Uterus (tissue), 4 donors: ENCODE results near the gene TIMM22. TPM values are rescaled to one million over a fixed set of nuclear protein-coding genes. Genes with fewer than 3 reads are reported as not detected.
A peak's percentile ranks its signal among the peaks of the same experiment; 100 is the strongest.

Experiments
- DNase-seq, 2 donors: peaks; one replicate each; pipeline ENCODE4 v3.0.0-alpha.2; 2019 to 2020
- H3K27ac ChIP-seq, 2 donors: fragments of 200-600 bp; sonication (generic); 1 replicate in 1 of 2; 2 replicates in 1 of 2; pipeline ENCODE4 v1.5.1; 2016 to 2018
- H3K27me3 ChIP-seq, 2 donors: fragments of 200-600 bp; sonication (generic); one replicate each; pipeline ENCODE4 v1.5.1; 2018 to 2019; ENCODE audit warnings: control low read depth in 1 of 2
- H3K36me3 ChIP-seq, 2 donors: fragments of 200-600 bp; sonication (generic); one replicate each; pipeline ENCODE4 v1.5.1; 2019; ENCODE audit warnings: control low read depth in 1 of 2
- H3K4me1 ChIP-seq, 2 donors: fragments of 200-600 bp; sonication (generic); one replicate each; pipeline ENCODE4 v1.5.1; 2018 to 2019; ENCODE audit warnings: control low read depth in 1 of 2
- H3K4me3 ChIP-seq, 2 donors: fragments of 200-600 bp; sonication (generic); 1 replicate in 1 of 2; 2 replicates in 1 of 2; pipeline ENCODE4 v1.5.1; 2018 to 2019; ENCODE audit warnings: mild to moderate bottlenecking in 1 of 2
- H3K9me3 ChIP-seq, 2 donors: fragments of 200-600 bp; sonication (generic); one replicate each; pipeline ENCODE4 v1.5.1; 2019; ENCODE audit warnings: control low read depth in 1 of 2
- POLR2A ChIP-seq, 2 donors: fragments of 450-650 bp; IDR thresholded peaks; one replicate each; pipeline ENCODE4 v1.6.1; 2016; ENCODE audit warnings: antibody characterized with exemption in 2 of 2, mild to moderate bottlenecking in 1 of 2, moderate library complexity in 1 of 2
- intact Hi-C: fragments of 100-400 bp; cut with DNase I; formaldehyde crosslinking; loops from one replicate; pipeline ENCODE4 v1.15.1; 2023; ENCODE audit warnings: low total_unique reads
- total RNA-seq, 4 donors: library from RNA; depleted of rRNA in 3 of 4; stranded (reverse); fragments of >200 nt in 3 of 4; gene quantifications; one replicate each; pipeline versions ENCODE4 v1.1.0 to v1.2.4, GENCODE V29; 2014 to 2023
- TF ChIP-seq, protein P1 (sequence below), 4 experiments: fragments of 200-600 bp in 2 of 4; fragments of 450-650 bp in 2 of 4; sonication (generic) in 2 of 4; IDR thresholded peaks; one replicate each; pipeline ENCODE4 v1.5.1; 2016 to 2019; ENCODE audit warnings: antibody characterized with exemption in 4 of 4, mild to moderate bottlenecking in 2 of 4, moderate library complexity in 1 of 4
- donor health status: DM: yes; HTN: yes; CAD: no.

The TIMM22 gene
- total RNA-seq, 4 donors from 2014 or later: 5.1 to 17.1 (median 10.8) TPM

DNA sequence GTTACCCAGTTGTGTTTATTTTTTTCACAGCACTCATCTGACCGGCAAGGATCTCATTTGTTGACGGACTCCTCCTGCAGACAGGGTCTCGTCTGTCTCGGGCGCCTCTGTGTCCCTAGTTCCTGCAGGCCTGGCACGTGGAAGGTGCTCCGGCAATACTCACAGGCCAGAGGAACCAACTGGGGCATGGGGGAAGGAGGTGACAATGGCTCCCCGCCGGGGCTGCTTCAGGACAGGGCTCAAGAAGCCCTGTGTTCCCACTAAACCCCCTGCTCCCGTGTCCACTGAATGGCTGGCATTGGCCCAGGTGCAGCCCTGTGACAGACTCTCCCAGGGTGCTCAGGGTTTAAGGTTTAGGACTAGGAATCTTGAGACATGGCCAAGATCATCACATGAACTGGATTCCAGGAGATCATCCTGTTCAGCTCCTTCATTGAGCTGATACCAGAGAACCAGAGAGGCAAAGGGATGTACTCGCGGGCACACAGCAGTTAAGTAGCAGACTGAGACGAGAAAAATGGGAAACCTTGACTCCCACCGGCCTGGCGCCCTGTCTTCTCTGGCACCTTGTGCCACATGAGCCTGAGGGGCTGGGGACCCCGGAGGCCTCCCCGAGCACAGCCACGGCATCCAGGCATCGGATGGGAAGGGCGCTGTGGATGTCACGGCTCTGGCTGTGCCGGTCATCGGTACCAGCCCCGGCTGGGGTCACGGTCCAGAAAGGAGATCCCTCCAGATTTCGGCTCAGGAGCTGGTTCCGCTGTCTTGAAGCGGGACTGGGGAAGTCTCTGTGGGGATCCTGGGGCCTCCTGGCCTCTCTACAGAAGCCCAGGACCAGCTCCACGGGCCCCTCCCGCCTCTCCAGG is 29.0 kb downstream of the TIMM22 start:
- TF ChIP-seq, protein P1, sequence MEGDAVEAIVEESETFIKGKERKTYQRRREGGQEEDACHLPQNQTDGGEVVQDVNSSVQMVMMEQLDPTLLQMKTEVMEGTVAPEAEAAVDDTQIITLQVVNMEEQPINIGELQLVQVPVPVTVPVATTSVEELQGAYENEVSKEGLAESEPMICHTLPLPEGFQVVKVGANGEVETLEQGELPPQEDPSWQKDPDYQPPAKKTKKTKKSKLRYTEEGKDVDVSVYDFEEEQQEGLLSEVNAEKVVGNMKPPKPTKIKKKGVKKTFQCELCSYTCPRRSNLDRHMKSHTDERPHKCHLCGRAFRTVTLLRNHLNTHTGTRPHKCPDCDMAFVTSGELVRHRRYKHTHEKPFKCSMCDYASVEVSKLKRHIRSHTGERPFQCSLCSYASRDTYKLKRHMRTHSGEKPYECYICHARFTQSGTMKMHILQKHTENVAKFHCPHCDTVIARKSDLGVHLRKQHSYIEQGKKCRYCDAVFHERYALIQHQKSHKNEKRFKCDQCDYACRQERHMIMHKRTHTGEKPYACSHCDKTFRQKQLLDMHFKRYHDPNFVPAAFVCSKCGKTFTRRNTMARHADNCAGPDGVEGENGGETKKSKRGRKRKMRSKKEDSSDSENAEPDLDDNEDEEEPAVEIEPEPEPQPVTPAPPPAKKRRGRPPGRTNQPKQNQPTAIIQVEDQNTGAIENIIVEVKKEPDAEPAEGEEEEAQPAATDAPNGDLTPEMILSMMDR (IDR thresholded peaks at IDR 0.05): no peak
- TF ChIP-seq POLR2A (IDR thresholded peaks at IDR 0.05): no peak
- H3K27ac ChIP-seq: no peak overlapping the region
- H3K27me3 ChIP-seq: no peaks in the 10 kb centered on the region
- no peaks in the 10 kb centered on the region for H3K9me3 ChIP-seq
- H3K4me1 ChIP-seq: peaks cover 0 to 12% of the 10 kb centered on the region in 2 donors
- DNase-seq: no peak
- intact Hi-C loops: no loop called here
- H3K36me3 ChIP-seq: no peaks in the 10 kb centered on the region
- H3K4me3 ChIP-seq: no peak overlapping the region

DNA sequence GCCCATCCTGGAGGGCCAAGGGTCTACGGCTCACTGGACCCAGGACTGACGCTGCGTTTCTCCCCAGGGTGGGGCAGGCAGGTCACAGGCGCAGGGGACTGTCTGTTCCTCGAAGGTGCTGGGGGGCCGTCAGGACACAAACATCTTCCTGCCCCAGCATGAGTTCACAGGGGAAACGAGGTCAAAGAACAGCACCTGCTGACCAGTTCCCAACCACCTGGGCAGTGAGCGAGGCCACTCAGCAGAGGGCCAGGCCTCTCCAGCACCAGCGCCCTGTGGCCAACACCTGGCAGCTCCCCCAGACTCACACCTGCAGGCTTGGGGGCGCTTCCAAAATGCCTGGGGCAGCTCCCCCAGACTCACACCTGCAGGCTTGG is 29.7 kb downstream of the TIMM22 start:
- H3K27ac ChIP-seq: no peak overlapping the region
- no peaks in the 10 kb centered on the region for H3K9me3 ChIP-seq
- no peaks in the 10 kb centered on the region for H3K36me3 ChIP-seq
- DNase-seq: no peak
- intact Hi-C loops: no loop called here
- H3K4me3 ChIP-seq: no peak overlapping the region
- no peaks in the 10 kb centered on the region for H3K27me3 ChIP-seq
- TF ChIP-seq POLR2A (IDR thresholded peaks at IDR 0.05): no peak
- TF ChIP-seq, protein P1 (IDR thresholded peaks at IDR 0.05): no peak
- peaks cover 0 to 12% of the 10 kb centered on the region in 2 donors for H3K4me1 ChIP-seq

DNA sequence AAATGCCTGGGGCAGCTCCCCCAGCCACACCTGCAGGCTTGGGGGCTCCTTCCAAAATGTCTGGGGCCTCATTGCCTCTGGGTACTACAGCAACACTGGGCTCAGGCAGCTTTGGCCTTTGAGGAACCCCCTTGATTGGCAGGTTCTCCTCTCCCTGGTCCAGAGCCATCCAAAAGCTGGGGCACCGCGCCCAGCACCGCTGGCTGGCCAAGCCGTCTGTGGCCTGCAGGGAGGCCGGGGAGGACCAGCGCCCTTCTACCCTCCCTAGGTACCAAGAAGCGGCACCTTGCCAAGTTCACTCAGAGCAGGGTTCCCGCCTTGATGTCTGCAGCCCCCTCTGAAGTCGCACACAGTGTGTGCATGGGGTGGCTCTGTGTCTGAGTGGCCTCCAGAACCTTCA is 30.1 kb downstream of the TIMM22 start:
- Histone ChIP-seq H3K27me3 (no peaks in the 10 kb centered on the region), H3K9me3 (no peaks in the 10 kb centered on the region), H3K36me3 (no peaks in the 10 kb centered on the region), H3K4me1 (peaks cover 0 to 12% of the 10 kb centered on the region in 2 donors), H3K4me3 (no peak overlapping the region), H3K27ac (no peak overlapping the region)
- no peak for DNase-seq
- intact Hi-C loops: no loop called here
- TF ChIP-seq, protein P1 (IDR thresholded peaks at IDR 0.05): no peak

DNA sequence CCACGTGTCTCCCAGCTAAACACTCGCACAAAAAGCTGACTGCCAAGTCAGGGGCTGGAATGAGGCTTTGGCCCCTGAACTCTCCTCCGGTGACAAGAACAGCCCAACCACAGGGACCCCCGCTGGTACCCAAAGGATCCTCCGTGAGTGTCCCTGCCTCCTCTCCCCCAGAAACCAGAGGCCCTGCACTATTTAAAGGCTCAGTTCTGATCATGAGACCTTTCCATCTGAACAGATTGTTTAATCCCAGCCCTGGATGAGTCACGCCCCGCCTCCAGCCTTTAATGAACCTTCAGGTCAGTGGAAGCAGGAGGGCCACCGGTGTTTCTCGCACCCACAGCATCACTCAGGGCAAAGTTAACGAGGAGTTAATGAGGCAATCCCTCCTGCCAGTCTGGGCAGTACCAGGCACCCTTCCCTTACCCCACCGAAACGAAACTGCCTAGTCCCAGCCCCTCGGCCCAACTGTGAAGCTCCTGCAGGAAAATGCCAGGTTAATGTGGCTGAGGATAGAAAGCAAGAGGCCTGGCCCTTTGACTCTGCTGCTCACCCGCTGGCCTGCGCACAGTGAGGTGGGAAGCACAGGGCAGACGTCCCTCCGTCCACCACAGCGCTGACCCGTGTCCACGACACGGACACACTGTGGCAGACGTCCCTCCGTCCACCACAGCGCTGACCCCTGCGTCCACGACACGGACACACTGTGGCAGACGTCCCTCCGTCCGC is 32.4 kb downstream of the TIMM22 start:
- no peaks in the 10 kb centered on the region for H3K36me3 ChIP-seq
- no peaks in the 10 kb centered on the region for H3K9me3 ChIP-seq
- no peak overlapping the region for H3K4me3 ChIP-seq
- H3K27me3 ChIP-seq: no peaks in the 10 kb centered on the region
- H3K27ac ChIP-seq: peak overlapping the region; percentile 68 to 75
- intact Hi-C loops: no loop called here
- peak; percentile 59 to 65 for DNase-seq
- TF ChIP-seq, protein P1 (IDR thresholded peaks at IDR 0.05): no peak
- peak in 1 of 2 donors; percentile 26 for TF ChIP-seq POLR2A (IDR thresholded peaks at IDR 0.05)
- H3K4me1 ChIP-seq: peaks cover 0 to 9% of the 10 kb centered on the region in 2 donors
